ENCODE measurements around the gene CD1B. TPM values are rescaled to one million over a fixed set of nuclear protein-coding genes. Genes with fewer than 3 reads are reported as not detected.
"Not testable (repeated sequence)": the region's sequence is repeated elsewhere in the genome, so short reads cannot be mapped to it uniquely, and the experiment has no call there.

CD1B gene
- not detected in 2 replicates for total RNA-seq

- no peaks in the 10 kb centered on the region for H3K27me3 ChIP-seq (ENCODE audit: control insufficient read depth, insufficient read depth, low read length)
- DNase-seq (ENCODE audit: low read depth) (no peak), FAIRE-seq (no peak)
- H3K36me3 ChIP-seq (ENCODE audit: control insufficient read depth, insufficient read depth, low read length): no peaks in the 10 kb centered on the region
- H3K4me3 ChIP-seq (ENCODE audit: low read depth, low read length): no peak within 1 kb of the TSS
- TF ChIP-seq CTCF (IDR thresholded peaks at IDR 0.05; ENCODE audit: insufficient read depth, low read length, severe bottlenecking): no peak
These were observed at the start of gene CD1B for GRCh38 chr1:158331481-158332150. Gene CD1B, minus strand, starts transcription at chr1:158331531. Its CDS starts 108 bp downstream, at chr1:158331423.

GRCh38 chr1:158374860-158375259 is 43.5 kb upstream of the CD1B start:
- FAIRE-seq: no peak

GRCh38 chr1:158374101-158374500 is 42.8 kb upstream of the CD1B start:
- H3K27me3 ChIP-seq (ENCODE audit: control insufficient read depth, insufficient read depth, low read length); FAIRE-seq; H3K4me3 ChIP-seq (ENCODE audit: low read depth, low read length); DNase-seq (ENCODE audit: low read depth); H3K36me3 ChIP-seq (ENCODE audit: control insufficient read depth, insufficient read depth, low read length): not testable (repeated sequence)

More at GRCh38 chr1:158374860-158375259, 43.5 kb upstream of the CD1B start:
- DNase-seq (ENCODE audit: low read depth): no peak
- no peaks in the 10 kb centered on the region for H3K36me3 ChIP-seq (ENCODE audit: control insufficient read depth, insufficient read depth, low read length)
- no peak overlapping the region for H3K4me3 ChIP-seq (ENCODE audit: low read depth, low read length)
- no peaks in the 10 kb centered on the region for H3K27me3 ChIP-seq (ENCODE audit: control insufficient read depth, insufficient read depth, low read length)
- TF ChIP-seq CTCF (IDR thresholded peaks at IDR 0.05; ENCODE audit: insufficient read depth, low read length, severe bottlenecking): no peak

GRCh38 chr1:158371188-158371953 is 40.0 kb upstream of the CD1B start:
- H3K27me3 ChIP-seq (ENCODE audit: control insufficient read depth, insufficient read depth, low read length): no peaks in the 10 kb centered on the region
- TF ChIP-seq CTCF (IDR thresholded peaks at IDR 0.05; ENCODE audit: insufficient read depth, low read length, severe bottlenecking): no peak
- DNase-seq (ENCODE audit: low read depth): peak; percentile 26
- no peaks in the 10 kb centered on the region for H3K36me3 ChIP-seq (ENCODE audit: control insufficient read depth, insufficient read depth, low read length)
- no peak overlapping the region for H3K4me3 ChIP-seq (ENCODE audit: low read depth, low read length)
- peak; percentile 7 for FAIRE-seq

- no peak for DNase-seq (ENCODE audit: low read depth)
- Histone ChIP-seq H3K4me3 (ENCODE audit: low read depth, low read length) (no peak overlapping the region), H3K36me3 (ENCODE audit: control insufficient read depth, insufficient read depth, low read length) (no peaks in the 10 kb centered on the region), H3K27me3 (ENCODE audit: control insufficient read depth, insufficient read depth, low read length) (no peaks in the 10 kb centered on the region)
- no peak for TF ChIP-seq CTCF (IDR thresholded peaks at IDR 0.05; ENCODE audit: insufficient read depth, low read length, severe bottlenecking)
- FAIRE-seq: no peak
These were observed 35.5 kb upstream of the CD1B start for GRCh38 chr1:158366783-158367182.

GRCh38 chr1:158362941-158363340 is 31.6 kb upstream of the CD1B start:
- no peak for DNase-seq (ENCODE audit: low read depth)
- no peak for TF ChIP-seq CTCF (IDR thresholded peaks at IDR 0.05; ENCODE audit: insufficient read depth, low read length, severe bottlenecking)
- no peak for FAIRE-seq
- no peaks in the 10 kb centered on the region for H3K27me3 ChIP-seq (ENCODE audit: control insufficient read depth, insufficient read depth, low read length)
- no peaks in the 10 kb centered on the region for H3K36me3 ChIP-seq (ENCODE audit: control insufficient read depth, insufficient read depth, low read length)
- H3K4me3 ChIP-seq (ENCODE audit: low read depth, low read length): no peak overlapping the region

Measured in bronchial epithelial cell (primary cell).